GM12878 (cell line): ENCODE data around the gene STX12.

ENCODE experiments used
- RAD51 ChIP-seq: fragments of 450-650 bp; IDR thresholded peaks from 2 replicates; pipeline ENCODE4 v1.6.1; 2016; ENCODE audit warnings: moderate library complexity, mild to moderate bottlenecking, inconsistent platforms
- SUZ12 ChIP-seq: fragments of 200-600 bp; sonication (generic); IDR thresholded peaks from one replicate; pipeline ENCODE4 v1.6.1; 2018; ENCODE audit warnings: antibody characterized with exemption, mild to moderate bottlenecking; ENCODE audit not compliant: unreplicated experiment

DNA sequence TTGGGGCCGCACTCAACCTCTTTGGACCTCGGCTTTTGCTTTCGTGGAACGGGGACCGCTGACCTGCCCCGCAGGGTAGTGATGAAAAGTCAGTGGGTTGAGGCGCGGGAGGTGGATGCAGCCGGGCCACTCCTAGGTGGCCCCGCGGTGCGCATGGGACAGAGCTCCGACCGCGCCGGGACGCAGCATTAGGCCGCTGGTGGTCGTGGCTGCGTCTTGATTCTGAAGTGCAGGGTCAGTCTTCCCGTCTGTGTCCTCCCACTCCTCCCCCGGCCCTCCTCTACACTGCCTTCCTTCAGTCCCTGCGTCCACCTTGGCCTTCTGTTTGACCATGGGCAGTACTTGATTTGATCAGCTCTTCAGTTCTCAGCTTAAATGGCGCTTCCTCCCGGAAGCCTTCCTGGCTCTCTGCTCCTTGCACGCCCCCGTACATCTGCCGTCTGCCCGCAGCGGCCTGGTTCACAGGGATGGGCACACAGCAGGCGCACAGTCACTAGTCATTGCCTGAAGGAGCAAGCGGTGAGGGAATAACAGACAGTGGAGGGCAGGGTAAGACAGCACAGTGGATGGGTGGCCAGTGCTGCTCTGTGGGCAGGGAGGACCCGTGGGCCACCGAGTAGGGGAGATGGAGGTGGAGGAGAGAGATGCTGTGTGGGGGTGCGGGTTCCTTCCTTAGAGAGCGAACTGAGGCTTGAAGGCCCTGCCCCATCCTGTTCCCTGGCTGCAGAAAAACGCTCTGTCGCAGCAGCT, 100.0 kb downstream of the STX12 start:
- TF ChIP-seq RAD51 = no peak
- no peak for TF ChIP-seq SUZ12
